T-helper 1 cell treated with Interleukin-12 subunit alpha and Interleukin-12 subunit beta and Interleukin-4 antibody, amounts not matched to agents 30 μg/mL and 1 μg/mL, for 36 hours (primary cell): ENCODE data around the gene OR10P1.
A peak's percentile ranks its signal among the peaks of the same experiment; 100 is the strongest.
"Not testable (repeated sequence)": the region's sequence is repeated elsewhere in the genome, so short reads cannot be mapped to it uniquely, and the experiment has no call there.

Source experiments
- H3K27ac Mint-ChIP-seq: one replicate; pipeline ENCODE4 v1.8.0; 2021; ENCODE audit warnings: mild to moderate bottlenecking, mixed read lengths
- H3K27me3 Mint-ChIP-seq: one replicate; pipeline ENCODE4 v1.8.0; 2021; ENCODE audit warnings: low read depth, mixed read lengths
- H3K36me3 Mint-ChIP-seq: one replicate; pipeline ENCODE4 v1.8.0; 2021; ENCODE audit warnings: low read depth, mixed read lengths
- H3K4me1 Mint-ChIP-seq: one replicate; pipeline ENCODE4 v1.8.0; 2021; ENCODE audit warnings: low read depth, mixed read lengths
- H3K4me3 Mint-ChIP-seq: one replicate; pipeline ENCODE4 v1.8.0; 2021; ENCODE audit warnings: mild to moderate bottlenecking, moderate library complexity, mixed read lengths
- H3K9me3 Mint-ChIP-seq: one replicate; pipeline ENCODE4 v1.8.0; 2021; ENCODE audit warnings: mixed read lengths

The OR10P1 gene

DNA sequence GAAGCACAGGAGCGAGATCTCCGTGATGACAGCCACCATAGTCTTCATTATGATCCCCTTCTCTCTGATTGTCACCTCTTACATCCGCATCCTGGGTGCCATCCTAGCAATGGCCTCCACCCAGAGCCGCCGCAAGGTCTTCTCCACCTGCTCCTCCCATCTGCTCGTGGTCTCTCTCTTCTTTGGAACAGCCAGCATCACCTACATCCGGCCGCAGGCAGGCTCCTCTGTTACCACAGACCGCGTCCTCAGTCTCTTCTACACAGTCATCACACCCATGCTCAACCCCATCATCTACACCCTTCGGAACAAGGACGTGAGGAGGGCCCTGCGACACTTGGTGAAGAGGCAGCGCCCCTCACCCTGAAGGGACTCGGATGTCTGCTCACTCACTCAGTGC lies 775 bp downstream of the OR10P1 start:
- H3K4me1 Mint-ChIP-seq = peaks cover 12% of the 10 kb centered on the region
- peaks cover 5% of the 10 kb centered on the region for H3K27me3 Mint-ChIP-seq
- H3K36me3 Mint-ChIP-seq = no peaks in the 10 kb centered on the region
- peak overlapping the region; percentile 62 for H3K27ac Mint-ChIP-seq
- peak overlapping the region; percentile 64 for H3K4me3 Mint-ChIP-seq
- no peaks in the 10 kb centered on the region for H3K9me3 Mint-ChIP-seq

DNA sequence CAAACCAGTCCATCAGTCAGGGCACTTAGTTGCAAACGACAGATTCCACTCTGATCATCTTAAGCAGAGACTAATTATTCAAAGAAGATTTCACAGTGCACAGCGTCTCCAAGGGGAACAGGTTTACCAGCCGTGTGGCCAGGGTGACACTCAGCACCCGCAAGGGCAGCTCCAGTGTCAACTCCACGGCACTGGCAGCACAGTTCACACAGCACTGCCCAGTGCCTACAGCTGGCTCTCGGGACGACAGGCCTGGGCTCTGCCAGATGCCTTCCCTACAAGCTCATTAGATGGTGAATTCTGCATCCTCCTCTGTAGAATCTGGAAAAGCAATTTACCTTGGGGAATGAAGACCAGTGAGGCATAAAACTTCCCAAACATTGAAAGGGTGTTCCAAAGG lies 4.9 kb downstream of the OR10P1 start:
- Mint-ChIP-seq H3K4me3 (no peak overlapping the region), H3K9me3 (no peaks in the 10 kb centered on the region), H3K36me3 (no peaks in the 10 kb centered on the region), H3K27ac (no peak overlapping the region), H3K27me3 (peaks cover 7% of the 10 kb centered on the region), H3K4me1 (peaks cover 24% of the 10 kb centered on the region)

DNA sequence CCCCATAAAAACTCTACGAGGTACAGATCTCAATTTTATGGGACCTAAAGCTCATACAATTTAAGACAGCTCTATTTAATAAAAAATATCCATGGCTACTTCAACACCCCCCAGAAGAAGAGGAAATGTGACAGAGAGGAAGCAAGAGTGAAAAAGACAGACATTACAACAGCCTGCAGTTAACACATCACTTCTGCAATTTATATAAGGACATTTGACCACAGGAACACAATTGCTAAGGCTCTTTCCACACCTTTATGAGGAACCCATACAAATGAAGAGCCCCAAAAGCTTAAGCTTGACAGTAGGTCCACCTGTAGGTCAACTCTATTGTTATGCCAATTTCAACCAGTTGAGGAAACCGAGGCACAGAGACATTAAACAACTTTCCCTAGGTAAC lies 5.6 kb downstream of the OR10P1 start:
- Mint-ChIP-seq H3K4me1 (peaks cover 23% of the 10 kb centered on the region), H3K4me3 (no peak overlapping the region), H3K36me3 (no peaks in the 10 kb centered on the region), H3K27ac (no peak overlapping the region), H3K9me3 (no peaks in the 10 kb centered on the region), H3K27me3 (peaks cover 7% of the 10 kb centered on the region)

DNA sequence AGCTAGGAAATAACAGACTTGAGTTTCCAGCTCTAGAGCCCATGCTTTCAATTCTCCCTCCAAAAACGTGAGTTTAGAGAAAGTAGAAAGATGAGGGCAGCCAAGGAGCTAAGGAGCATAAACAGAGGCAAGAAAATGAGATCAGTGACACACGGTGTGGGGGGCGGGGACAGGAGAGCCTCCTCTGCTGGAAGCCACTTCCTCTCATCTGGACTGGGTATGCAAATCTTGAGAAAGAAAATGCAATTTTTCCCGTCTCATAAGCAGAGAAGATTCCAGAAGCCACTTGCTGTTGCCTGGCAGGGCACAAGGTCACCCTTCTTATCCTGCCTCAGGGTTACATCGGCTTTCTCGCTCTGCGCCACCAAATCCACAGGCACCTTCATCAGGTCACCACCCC lies 6.0 kb downstream of the OR10P1 start:
- Mint-ChIP-seq H3K4me3 (no peak overlapping the region), H3K4me1 (peaks cover 21% of the 10 kb centered on the region), H3K27ac (no peak overlapping the region), H3K27me3 (peaks cover 7% of the 10 kb centered on the region), H3K36me3 (no peaks in the 10 kb centered on the region), H3K9me3 (no peaks in the 10 kb centered on the region)

DNA sequence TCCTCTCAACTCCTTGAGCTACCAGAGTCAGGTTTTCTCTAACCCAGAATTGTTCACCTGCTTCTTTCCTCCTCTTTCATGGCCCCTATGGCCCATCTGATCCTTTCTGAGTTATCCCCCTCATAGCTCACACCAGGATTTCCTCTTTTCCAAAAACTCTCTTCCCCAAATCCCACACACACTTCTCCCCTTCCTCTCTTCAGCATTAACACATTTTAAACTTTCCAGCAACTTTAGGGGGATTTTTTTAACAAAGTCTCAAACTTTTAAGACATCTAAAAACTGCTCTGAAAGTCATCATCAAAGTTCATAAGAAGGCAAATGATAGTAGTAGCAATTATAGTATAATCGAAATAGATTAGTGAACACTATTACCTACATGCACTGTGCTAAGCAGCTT lies 7.9 kb downstream of the OR10P1 start:
- Mint-ChIP-seq H3K9me3 (peaks cover 4% of the 10 kb centered on the region), H3K27me3 (peaks cover 3% of the 10 kb centered on the region), H3K4me3 (no peak overlapping the region), H3K36me3 (no peaks in the 10 kb centered on the region), H3K4me1 (peaks cover 19% of the 10 kb centered on the region), H3K27ac (no peak overlapping the region)

DNA sequence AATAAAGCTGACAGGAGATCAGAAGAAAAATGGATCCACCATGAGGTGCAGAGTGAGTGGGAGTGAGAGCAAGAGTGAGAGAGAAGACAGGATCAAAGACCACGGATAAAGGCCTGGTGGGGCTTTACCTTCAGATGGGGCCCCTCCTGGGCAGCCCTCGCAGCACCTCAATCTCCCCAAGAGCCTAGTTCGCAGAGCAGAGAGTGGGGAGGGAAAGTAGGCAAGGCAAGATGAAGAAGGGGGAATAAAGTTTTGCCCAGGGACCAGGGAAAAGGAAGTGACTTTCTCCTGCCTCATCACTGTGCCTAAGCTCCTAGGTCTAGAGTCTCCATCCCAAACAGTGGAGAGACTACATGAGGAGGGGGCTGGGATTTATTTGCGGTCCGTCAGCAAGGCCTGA lies 10.3 kb downstream of the OR10P1 start:
- no peak overlapping the region for H3K4me3 Mint-ChIP-seq
- H3K27me3 Mint-ChIP-seq = peaks cover 3% of the 10 kb centered on the region
- H3K4me1 Mint-ChIP-seq = peaks cover 20% of the 10 kb centered on the region
- H3K9me3 Mint-ChIP-seq = peaks cover 11% of the 10 kb centered on the region
- no peak overlapping the region for H3K27ac Mint-ChIP-seq
- no peaks in the 10 kb centered on the region for H3K36me3 Mint-ChIP-seq

DNA sequence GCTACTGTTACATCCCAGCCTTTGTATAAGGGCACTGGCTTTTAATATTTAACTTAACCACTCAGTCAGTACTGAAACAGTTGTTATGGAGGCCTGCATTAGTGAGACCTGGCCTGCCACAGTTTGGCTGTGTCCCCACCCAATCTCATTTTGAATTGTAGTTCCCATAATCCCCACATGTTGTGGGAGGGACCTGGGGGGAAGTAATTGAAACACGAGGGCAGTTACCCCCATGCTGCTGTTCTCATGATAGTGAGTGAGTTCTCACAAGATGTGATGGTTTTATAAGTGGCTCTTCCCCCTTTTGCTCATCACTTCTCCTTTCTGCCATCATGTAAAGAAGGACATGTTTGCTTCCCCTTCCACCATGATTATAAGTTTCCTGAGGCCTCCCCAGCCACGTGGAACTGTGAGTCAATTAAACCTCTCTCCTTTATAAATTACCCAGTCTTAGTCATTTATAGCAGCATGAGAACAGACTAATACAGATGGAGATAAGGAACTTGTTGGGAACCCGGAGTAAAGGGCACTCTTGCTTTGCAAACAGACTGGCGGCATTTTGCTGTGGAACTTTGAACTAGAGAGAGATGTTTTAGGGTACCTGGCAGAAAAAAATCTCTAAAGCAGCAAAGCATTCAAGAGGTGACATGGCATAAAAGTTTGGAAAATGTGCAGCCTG lies 14.1 kb downstream of the OR10P1 start:
- not testable (repeated sequence) for H3K4me3 Mint-ChIP-seq, H3K4me1 Mint-ChIP-seq, H3K27ac Mint-ChIP-seq, H3K27me3 Mint-ChIP-seq, H3K36me3 Mint-ChIP-seq
- peaks cover 11% of the 10 kb centered on the region for H3K9me3 Mint-ChIP-seq

DNA sequence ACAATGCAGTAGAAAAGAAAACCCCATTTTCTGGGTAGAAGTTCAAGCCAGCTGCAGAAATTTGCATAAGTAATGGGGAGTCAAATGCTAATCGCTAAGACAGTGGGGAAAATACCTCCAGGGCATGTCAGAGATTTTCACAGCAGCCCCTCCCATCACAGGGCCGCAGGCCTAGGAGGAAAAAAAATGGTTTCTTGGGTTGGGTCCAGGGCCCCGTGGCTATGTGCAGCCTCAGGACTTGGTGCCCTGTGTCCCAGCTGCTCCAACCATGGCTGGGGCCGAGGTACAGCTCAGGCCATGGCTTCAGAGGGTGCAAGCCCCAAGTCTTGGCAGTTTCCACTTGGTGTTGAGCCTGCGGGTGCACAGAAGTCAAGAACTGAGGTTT lies 14.6 kb downstream of the OR10P1 start:
- Mint-ChIP-seq H3K9me3 (peaks cover 11% of the 10 kb centered on the region), H3K27ac (no peak overlapping the region), H3K27me3 (no peaks in the 10 kb centered on the region), H3K36me3 (no peaks in the 10 kb centered on the region), H3K4me1 (peaks cover 4% of the 10 kb centered on the region), H3K4me3 (no peak overlapping the region)

DNA sequence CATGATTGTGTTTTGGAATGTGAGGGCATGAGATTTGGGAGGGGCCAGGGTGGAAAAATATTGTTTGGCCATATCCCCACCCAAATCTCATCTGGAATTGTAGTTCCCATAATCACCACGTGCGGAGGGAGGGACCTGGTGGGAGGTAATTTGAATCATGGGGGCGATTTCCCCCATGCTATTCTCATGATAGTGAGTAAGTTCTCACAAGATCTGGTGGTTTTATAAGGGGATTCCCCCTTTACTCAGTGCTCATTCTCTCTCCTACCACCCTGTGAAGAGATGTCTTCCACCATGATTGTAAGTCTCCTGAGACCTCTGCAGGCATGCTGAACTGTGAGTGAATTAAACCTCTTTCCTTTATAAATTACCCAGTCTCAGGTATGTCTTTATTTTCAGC lies 15.7 kb downstream of the OR10P1 start:
- Mint-ChIP-seq H3K9me3 (peaks cover 11% of the 10 kb centered on the region), H3K27ac (no peak overlapping the region), H3K4me1 (peaks cover 4% of the 10 kb centered on the region), H3K4me3 (no peak overlapping the region), H3K36me3 (no peaks in the 10 kb centered on the region), H3K27me3 (no peaks in the 10 kb centered on the region)

DNA sequence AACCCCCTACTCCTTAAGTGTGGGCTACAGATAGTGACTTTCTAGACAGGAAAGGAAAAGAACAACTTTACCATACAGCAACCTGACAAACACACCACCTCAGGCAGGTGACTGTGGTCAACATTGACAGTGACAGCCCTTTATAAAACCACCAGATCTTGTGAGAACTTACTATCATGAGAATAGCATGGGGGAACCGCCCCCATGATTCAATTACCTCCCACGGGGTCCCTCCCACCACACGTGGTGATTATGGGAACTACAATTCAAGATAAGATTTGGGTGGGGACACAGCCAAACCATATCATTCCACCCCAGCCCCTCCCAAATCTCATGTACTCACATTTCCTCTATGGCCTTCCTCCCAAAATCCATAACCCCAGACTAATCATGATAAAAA lies 16.3 kb downstream of the OR10P1 start:
- Mint-ChIP-seq H3K4me1 (peaks cover 4% of the 10 kb centered on the region), H3K27me3 (no peaks in the 10 kb centered on the region), H3K36me3 (no peaks in the 10 kb centered on the region), H3K9me3 (peaks cover 11% of the 10 kb centered on the region), H3K4me3 (no peak overlapping the region), H3K27ac (no peak overlapping the region)

DNA sequence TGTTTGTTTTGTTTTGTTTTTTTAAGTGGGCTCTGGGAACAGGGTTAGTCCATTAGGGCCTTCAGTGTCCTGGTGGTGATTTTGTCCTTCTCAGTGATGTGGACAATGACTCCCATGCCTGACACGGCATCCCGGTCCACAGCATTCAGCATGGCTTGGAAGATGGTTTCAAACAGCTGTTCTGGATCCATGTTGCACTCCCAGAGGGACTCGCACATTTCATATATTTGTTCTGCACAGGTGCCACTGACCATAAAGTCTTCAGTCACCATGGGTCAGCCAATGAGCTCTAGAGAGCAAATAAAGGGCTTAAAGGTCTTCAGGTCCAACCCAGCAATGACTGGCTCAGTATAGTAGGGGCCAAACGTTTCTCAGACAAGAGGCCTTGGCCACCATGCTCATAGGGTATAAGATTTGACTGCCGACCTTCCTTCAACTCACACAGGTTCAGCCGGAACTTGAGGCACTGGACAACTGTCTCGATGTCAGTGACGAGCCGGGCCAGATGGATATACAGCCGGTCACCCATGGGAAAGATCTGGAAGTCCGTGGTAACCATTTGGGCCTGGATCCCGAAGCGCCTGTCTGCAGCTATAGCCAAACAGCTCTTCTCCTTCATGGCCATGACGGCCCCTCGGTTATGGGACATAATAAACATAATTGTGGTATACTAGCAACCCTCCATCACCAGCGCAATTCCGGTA lies 18.0 kb downstream of the OR10P1 start:
- Mint-ChIP-seq H3K27ac (no peak overlapping the region), H3K36me3 (no peaks in the 10 kb centered on the region), H3K27me3 (peaks cover 6% of the 10 kb centered on the region), H3K4me3 (no peak overlapping the region), H3K4me1 (peaks cover 4% of the 10 kb centered on the region), H3K9me3 (peaks cover 6% of the 10 kb centered on the region)

DNA sequence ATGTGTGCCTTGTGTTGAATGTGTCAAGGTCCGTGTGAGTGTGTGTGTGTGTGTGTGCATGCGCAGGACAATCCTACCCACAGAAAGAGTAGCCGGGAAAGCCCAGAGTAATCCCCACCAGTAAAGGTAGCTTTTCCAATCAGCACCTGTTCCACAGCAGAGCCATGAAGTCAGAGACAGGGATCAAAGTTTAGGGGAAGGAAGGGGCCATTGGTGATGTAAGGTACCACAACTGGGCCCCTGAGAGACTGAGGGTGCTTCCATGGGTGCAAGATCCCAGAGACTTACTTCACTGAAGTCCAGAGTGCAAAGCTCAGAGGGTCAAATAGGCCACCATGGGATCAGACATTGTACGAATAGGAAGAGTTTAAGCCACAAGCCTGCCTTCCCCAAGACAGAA lies 20.5 kb downstream of the OR10P1 start:
- Mint-ChIP-seq H3K4me1 (peaks cover 1% of the 10 kb centered on the region), H3K36me3 (no peaks in the 10 kb centered on the region), H3K4me3 (no peak overlapping the region), H3K27me3 (peaks cover 15% of the 10 kb centered on the region), H3K27ac (no peak overlapping the region), H3K9me3 (no peaks in the 10 kb centered on the region)

DNA sequence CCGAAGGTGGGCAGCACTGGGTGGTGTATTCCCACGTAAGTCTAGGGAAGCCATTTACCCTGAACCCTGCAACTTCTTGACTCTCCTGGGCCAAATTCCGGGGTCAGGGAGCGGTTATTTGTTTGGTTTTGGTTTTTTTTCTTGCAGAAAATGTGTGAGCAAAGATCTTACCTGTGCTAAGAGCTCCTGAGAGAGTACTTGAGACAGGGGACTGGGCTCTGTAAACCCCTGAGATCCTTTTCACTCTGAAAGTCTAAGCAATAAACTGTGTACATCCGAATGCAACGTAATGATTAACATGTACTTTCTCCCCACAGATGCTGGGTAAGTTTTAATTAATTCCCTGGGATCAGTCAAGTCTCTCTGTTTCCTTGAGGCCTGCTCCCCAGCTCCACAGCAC lies 21.5 kb downstream of the OR10P1 start:
- H3K4me3 Mint-ChIP-seq = no peak overlapping the region
- peaks cover 1% of the 10 kb centered on the region for H3K4me1 Mint-ChIP-seq
- no peaks in the 10 kb centered on the region for H3K9me3 Mint-ChIP-seq
- no peak overlapping the region for H3K27ac Mint-ChIP-seq
- H3K36me3 Mint-ChIP-seq = no peaks in the 10 kb centered on the region
- peaks cover 15% of the 10 kb centered on the region for H3K27me3 Mint-ChIP-seq

DNA sequence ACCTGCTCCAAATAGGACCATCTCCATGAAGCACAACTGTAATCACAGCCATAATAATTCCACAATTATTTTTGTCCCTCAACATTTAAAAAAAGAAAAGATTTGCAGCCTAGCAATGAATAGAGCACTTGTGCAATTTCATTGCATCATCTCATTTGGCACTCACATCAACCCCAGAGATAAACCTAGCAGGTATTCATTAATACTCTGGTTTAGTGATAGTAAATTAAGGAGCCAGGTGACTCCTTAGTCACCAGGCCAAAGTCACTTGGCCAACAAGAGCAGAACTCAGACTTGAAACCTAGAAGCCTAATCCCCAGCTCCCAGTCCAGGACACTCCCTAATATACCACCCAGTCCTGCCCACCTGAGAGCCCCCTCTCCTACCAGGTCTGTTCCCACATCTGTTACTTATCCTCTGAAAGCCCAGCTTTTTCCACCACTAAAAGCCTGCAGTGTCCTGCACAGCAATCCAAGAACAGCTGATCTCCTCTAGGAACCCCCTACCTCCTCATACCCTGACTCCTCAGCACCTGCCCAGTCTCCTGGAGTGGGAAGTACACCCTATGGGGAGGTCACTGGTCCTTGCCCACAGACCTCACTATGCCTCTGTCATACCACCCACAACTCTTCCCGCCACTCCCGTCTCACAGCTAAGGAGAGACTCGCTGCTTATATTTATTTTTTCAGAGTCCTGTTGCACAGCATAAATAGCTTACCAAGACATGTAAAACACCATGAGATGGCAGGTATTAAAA lies 22.1 kb downstream of the OR10P1 start:
- H3K4me3 Mint-ChIP-seq = no peak overlapping the region
- no peaks in the 10 kb centered on the region for H3K36me3 Mint-ChIP-seq
- no peak overlapping the region for H3K27ac Mint-ChIP-seq
- no peaks in the 10 kb centered on the region for H3K9me3 Mint-ChIP-seq
- peaks cover 17% of the 10 kb centered on the region for H3K27me3 Mint-ChIP-seq
- H3K4me1 Mint-ChIP-seq = peaks cover 1% of the 10 kb centered on the region
